Activated CD8-positive, alpha-beta memory T cell treated with anti-CD3 and anti-CD28 coated beads, Interleukin-2, amount 50 U/mL, for 24 hours (primary cell): ENCODE measurements around the gene GOLGA6L10.
"Not testable (repeated sequence)": the region's sequence is repeated elsewhere in the genome, so short reads cannot be mapped to it uniquely, and the experiment has no call there.

Experiments
- DNase-seq: peaks from one replicate; pipeline ENCODE4 v3.0.0-alpha.2; 2020; ENCODE audit errors: extremely low read depth

Gene GOLGA6L10

GRCh38 chr15:82342632-82343374, 6.5 kb downstream of the GOLGA6L10 start:
- DNase-seq = not testable (repeated sequence)

GRCh38 chr15:82338573-82338972, 10.7 kb downstream of the GOLGA6L10 start:
- DNase-seq = not testable (repeated sequence)

GRCh38 chr15:82338053-82338452, 11.2 kb downstream of the GOLGA6L10 start:
- DNase-seq = not testable (repeated sequence)

GRCh38 chr15:82337051-82337450, 12.2 kb downstream of the GOLGA6L10 start:
- not testable (repeated sequence) for DNase-seq

- DNase-seq = not testable (repeated sequence)
Measured at GRCh38 chr15:82336180-82336647, 13.1 kb downstream of the GOLGA6L10 start.

- not testable (repeated sequence) for DNase-seq
Measured at GRCh38 chr15:82335006-82335405, 14.3 kb downstream of the GOLGA6L10 start.

- not testable (repeated sequence) for DNase-seq
Measured at GRCh38 chr15:82334554-82334932, 14.7 kb downstream of the GOLGA6L10 start.

- DNase-seq = not testable (repeated sequence)
Measured at GRCh38 chr15:82333603-82334553, 15.4 kb downstream of the GOLGA6L10 start.

- not testable (repeated sequence) for DNase-seq
Measured at GRCh38 chr15:82332711-82333602, 16.3 kb downstream of the GOLGA6L10 start.

GRCh38 chr15:82331576-82332304, 17.5 kb downstream of the GOLGA6L10 start:
- not testable (repeated sequence) for DNase-seq

- DNase-seq = not testable (repeated sequence)
Measured at GRCh38 chr15:82330921-82331320, 18.4 kb downstream of the GOLGA6L10 start.

- DNase-seq = not testable (repeated sequence)
Measured at GRCh38 chr15:82329039-82329438, 20.2 kb downstream of the GOLGA6L10 start.

GRCh38 chr15:82327372-82327771, 21.9 kb downstream of the GOLGA6L10 start:
- not testable (repeated sequence) for DNase-seq

GRCh38 chr15:82326896-82327295, 22.4 kb downstream of the GOLGA6L10 start:
- not testable (repeated sequence) for DNase-seq

GRCh38 chr15:82325646-82326045, 23.6 kb downstream of the GOLGA6L10 start:
- DNase-seq = not testable (repeated sequence)

- not testable (repeated sequence) for DNase-seq
Measured at GRCh38 chr15:82324831-82325230, 24.4 kb downstream of the GOLGA6L10 start.

GRCh38 chr15:82322488-82322887, 26.8 kb downstream of the GOLGA6L10 start:
- not testable (repeated sequence) for DNase-seq

- DNase-seq = not testable (repeated sequence)
Measured at GRCh38 chr15:82320861-82321260, 28.4 kb downstream of the GOLGA6L10 start.

- not testable (repeated sequence) for DNase-seq
Measured at GRCh38 chr15:82319522-82320278, 29.6 kb downstream of the GOLGA6L10 start.

- DNase-seq = not testable (repeated sequence)
Measured at GRCh38 chr15:82318281-82318680, 31.0 kb downstream of the GOLGA6L10 start.
